ENCODE data around the gene SEC24C.

DNA sequence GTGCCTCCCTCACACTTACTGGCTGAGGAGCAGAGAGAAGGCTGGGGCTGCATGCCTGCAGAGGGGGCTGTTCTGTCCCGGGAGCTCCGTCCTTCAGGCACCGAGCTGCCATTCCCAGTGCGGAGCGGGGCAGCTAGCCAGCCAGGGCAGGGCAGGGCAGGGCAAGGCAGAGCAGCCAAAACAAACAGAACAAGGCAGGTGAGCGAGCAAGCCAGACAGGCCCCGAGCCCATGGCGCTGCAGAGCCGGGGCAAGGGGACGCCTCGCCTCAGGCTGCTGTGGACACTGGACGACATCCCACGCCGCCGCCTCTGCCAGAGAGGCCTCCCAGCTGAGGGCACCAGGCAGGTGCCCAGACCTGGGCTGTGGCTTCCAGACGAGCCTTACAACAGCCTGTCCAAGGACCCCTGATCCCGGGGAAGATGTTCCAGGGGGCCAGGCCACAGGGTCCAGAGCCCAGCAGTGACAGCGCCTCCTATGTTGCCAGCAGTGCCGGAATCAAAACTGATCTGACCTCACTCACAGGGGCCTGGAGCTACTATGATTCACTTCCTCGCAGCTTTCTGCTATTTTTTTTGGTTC, 75.4 kb downstream of the SEC24C start:
- TF ChIP-seq, protein P1, sequence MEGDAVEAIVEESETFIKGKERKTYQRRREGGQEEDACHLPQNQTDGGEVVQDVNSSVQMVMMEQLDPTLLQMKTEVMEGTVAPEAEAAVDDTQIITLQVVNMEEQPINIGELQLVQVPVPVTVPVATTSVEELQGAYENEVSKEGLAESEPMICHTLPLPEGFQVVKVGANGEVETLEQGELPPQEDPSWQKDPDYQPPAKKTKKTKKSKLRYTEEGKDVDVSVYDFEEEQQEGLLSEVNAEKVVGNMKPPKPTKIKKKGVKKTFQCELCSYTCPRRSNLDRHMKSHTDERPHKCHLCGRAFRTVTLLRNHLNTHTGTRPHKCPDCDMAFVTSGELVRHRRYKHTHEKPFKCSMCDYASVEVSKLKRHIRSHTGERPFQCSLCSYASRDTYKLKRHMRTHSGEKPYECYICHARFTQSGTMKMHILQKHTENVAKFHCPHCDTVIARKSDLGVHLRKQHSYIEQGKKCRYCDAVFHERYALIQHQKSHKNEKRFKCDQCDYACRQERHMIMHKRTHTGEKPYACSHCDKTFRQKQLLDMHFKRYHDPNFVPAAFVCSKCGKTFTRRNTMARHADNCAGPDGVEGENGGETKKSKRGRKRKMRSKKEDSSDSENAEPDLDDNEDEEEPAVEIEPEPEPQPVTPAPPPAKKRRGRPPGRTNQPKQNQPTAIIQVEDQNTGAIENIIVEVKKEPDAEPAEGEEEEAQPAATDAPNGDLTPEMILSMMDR (IDR thresholded peaks at IDR 0.05; ENCODE audit: low read depth, low read length), result no peak
- TF ChIP-seq EZH2phosphoT487 (IDR thresholded peaks at IDR 0.05; ENCODE audit: low read depth), result no peak
